Measurements from ENCODE around the gene WTIP. TPM values are rescaled to one million over a fixed set of nuclear protein-coding genes. Genes with fewer than 3 reads are reported as not detected.

The WTIP gene
- total RNA-seq, 1 experiment from 2014 or later: 32.5 TPM

DNA sequence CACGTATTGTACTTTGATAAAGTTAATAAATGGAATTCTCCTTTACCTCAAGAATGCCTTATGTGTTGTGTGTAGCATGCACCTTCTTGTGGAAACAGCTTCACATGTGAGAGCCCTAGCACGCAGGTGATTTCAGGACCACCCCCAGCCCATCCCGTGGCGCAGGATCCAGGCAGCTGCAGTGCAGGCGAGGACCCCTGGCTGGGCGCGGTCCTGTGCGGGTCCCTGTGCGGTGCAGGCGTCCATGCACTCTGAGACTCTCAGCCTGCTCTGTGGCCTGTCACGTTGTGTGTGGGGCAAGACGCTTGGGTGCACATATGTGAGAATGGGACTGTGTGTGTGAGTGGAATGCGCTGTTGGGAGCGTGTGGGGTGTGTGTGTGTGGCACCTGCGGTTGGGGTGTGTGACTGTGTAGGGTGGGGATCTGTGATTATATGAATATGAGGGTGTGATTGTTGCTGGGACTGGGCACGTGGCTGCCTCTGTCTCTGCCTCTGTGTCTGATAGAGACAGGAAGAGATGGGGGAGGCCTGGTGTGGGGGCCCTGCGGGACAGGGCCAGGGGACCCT is 30.8 kb downstream of the WTIP start:
- no peak overlapping the region for H4K91ac ChIP-seq (ENCODE audit: insufficient read length, low read depth, low read length)
- no peak overlapping the region for H2BK15ac ChIP-seq (ENCODE audit: low read depth, low read length)
- WGBS (ENCODE audit: extremely low coverage, insufficient read length, low lambda C conversion rate): no CpG with 5 or more reads among the region's 17 CpGs
- Mint-ChIP-seq H3K27me3 (ENCODE audit: low read depth) (peaks cover 16% of the 10 kb centered on the region), H3K4me3 (no peak overlapping the region), H3K4me1 (peaks cover 0 to 5% of the 10 kb centered on the region in 2 experiments; a peak in 2 of 4 replicates), H3K9me3 (peaks cover 22 to 26% of the 10 kb centered on the region in 2 experiments), H3K36me3 (ENCODE audit: insufficient read depth in 1 of 3, low read depth in 3 of 3) (peaks cover 0 to 6% (median 1%) of the 10 kb centered on the region in 3 experiments; a peak in 4 of 7 replicates), H3K27ac (no peak overlapping the region; a peak in 1 of 7 replicates)
- H3K4me1 ChIP-seq (ENCODE audit: insufficient read depth, low read length): no peaks in the 10 kb centered on the region
- H2AK5ac ChIP-seq (ENCODE audit: insufficient read length, low read length): no peak overlapping the region
- H3K4ac ChIP-seq (ENCODE audit: low read depth, low read length): no peak overlapping the region
- no peak overlapping the region for H2AFZ ChIP-seq (ENCODE audit: low read length)
- no peaks in the 10 kb centered on the region for H3K27me3 ChIP-seq (ENCODE audit: insufficient read depth, low read length)
- no peak overlapping the region for H4K8ac ChIP-seq (replicated peaks; ENCODE audit: insufficient read length, low read depth, low read length)
- no peak overlapping the region for H2BK20ac ChIP-seq (ENCODE audit: low read depth, low read length, poor library complexity, severe bottlenecking)
- no peak overlapping the region for H2BK5ac ChIP-seq (ENCODE audit: insufficient read length, low read length)
- no peak overlapping the region for H3K4me2 ChIP-seq (ENCODE audit: insufficient read depth, insufficient read length, low read length)
- H3T11ph ChIP-seq (ENCODE audit: low read length): no peak overlapping the region
- TF ChIP-seq, protein P1, sequence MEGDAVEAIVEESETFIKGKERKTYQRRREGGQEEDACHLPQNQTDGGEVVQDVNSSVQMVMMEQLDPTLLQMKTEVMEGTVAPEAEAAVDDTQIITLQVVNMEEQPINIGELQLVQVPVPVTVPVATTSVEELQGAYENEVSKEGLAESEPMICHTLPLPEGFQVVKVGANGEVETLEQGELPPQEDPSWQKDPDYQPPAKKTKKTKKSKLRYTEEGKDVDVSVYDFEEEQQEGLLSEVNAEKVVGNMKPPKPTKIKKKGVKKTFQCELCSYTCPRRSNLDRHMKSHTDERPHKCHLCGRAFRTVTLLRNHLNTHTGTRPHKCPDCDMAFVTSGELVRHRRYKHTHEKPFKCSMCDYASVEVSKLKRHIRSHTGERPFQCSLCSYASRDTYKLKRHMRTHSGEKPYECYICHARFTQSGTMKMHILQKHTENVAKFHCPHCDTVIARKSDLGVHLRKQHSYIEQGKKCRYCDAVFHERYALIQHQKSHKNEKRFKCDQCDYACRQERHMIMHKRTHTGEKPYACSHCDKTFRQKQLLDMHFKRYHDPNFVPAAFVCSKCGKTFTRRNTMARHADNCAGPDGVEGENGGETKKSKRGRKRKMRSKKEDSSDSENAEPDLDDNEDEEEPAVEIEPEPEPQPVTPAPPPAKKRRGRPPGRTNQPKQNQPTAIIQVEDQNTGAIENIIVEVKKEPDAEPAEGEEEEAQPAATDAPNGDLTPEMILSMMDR (conservative IDR thresholded peaks at IDR 0.05): no peak
- H4K5ac ChIP-seq (ENCODE audit: insufficient read length, low read depth, low read length): no peak overlapping the region
- no peaks in the 10 kb centered on the region for H3K9me3 ChIP-seq (ENCODE audit: control insufficient read depth, low read depth, low read length)
- no peak overlapping the region for H2BK120ac ChIP-seq (ENCODE audit: low read depth, low read length, poor library complexity, severe bottlenecking)
- H3K18ac ChIP-seq (ENCODE audit: insufficient read length, low read depth, low read length): peak overlapping the region; percentile 27
- H3K56ac ChIP-seq (ENCODE audit: insufficient read length, low read depth, low read length): no peak overlapping the region
- no peak overlapping the region for H3K23ac ChIP-seq (ENCODE audit: insufficient read length, low read depth, low read length)
- no peak for DNase-seq
- no peaks in the 10 kb centered on the region for H3K23me2 ChIP-seq (ENCODE audit: insufficient read length, low read depth, low read length, poor library complexity, severe bottlenecking)
- no peaks in the 10 kb centered on the region for H3K79me2 ChIP-seq (ENCODE audit: insufficient read depth, low read length)
- H3K9ac ChIP-seq (ENCODE audit: extremely low read depth, insufficient read length, low read length): no peak overlapping the region
- no peak overlapping the region for H3K14ac ChIP-seq (ENCODE audit: insufficient read depth, low read length)
- no peak overlapping the region for H2BK12ac ChIP-seq (ENCODE audit: insufficient read length, low read depth, low read length)
- no peaks in the 10 kb centered on the region for H4K20me1 ChIP-seq (ENCODE audit: control insufficient read depth, insufficient read depth, insufficient read length)
- H3K79me1 ChIP-seq (ENCODE audit: insufficient read depth, low read depth, low read length, poor library complexity, severe bottlenecking): no peaks in the 10 kb centered on the region
- no peak overlapping the region for H3K27ac ChIP-seq (ENCODE audit: insufficient read length, low read depth, low read length)

Measured in H9 (cell line).